SJCRH30 (cell line): ENCODE data around the gene GHRL. TPM values are rescaled to one million over a fixed set of nuclear protein-coding genes. Genes with fewer than 3 reads are reported as not detected.
A peak's percentile ranks its signal among the peaks of the same experiment; 100 is the strongest.

Source experiments
- DNase-seq, 2 experiments: peaks; one replicate each; pipeline ENCODE4 v3.0.0-alpha.2; 2015 to 2020
- H3K27ac ChIP-seq: fragments of 250-450 bp; sonication (Bioruptor Pico); 2 replicates; pipeline ENCODE4 v1.5.1; 2020; ENCODE audit warnings: mild to moderate bottlenecking, moderate library complexity
- H3K27me3 ChIP-seq: fragments of 250-450 bp; sonication (Bioruptor Pico); 2 replicates; pipeline ENCODE4 v1.5.1; 2020; ENCODE audit warnings: mild to moderate bottlenecking, moderate library complexity
- H3K36me3 ChIP-seq: fragments of 250-450 bp; sonication (Bioruptor Pico); 2 replicates; pipeline ENCODE4 v1.5.1; 2020; ENCODE audit warnings: mild to moderate bottlenecking, moderate library complexity
- H3K4me1 ChIP-seq: fragments of 250-450 bp; sonication (Bioruptor Pico); 2 replicates; pipeline ENCODE4 v1.5.1; 2020; ENCODE audit warnings: mild to moderate bottlenecking, moderate library complexity
- H3K4me3 ChIP-seq: fragments of 250-450 bp; sonication (Bioruptor Pico); 2 replicates; pipeline ENCODE4 v1.5.1; 2020; ENCODE audit warnings: mild to moderate bottlenecking, moderate library complexity
- H3K9me3 ChIP-seq: fragments of 250-450 bp; sonication (Bioruptor Pico); replicated peaks from 2 replicates; pipeline ENCODE4 v1.5.1; 2020; ENCODE audit warnings: mild to moderate bottlenecking, moderate library complexity
- total RNA-seq: library from RNA; depleted of rRNA; stranded (reverse); fragments of >200 nt; shearing (Covaris generic); gene quantifications from 2 replicates; pipeline ENCODE4 v1.2.3, GENCODE V29; 2014

GHRL gene
- total RNA-seq, 1 experiment from 2014 or later: not detected

GRCh38 chr3:10260211-10260701 lies 32.5 kb downstream of the GHRL start:
- no peaks in the 10 kb centered on the region for H3K27me3 ChIP-seq

DNA sequence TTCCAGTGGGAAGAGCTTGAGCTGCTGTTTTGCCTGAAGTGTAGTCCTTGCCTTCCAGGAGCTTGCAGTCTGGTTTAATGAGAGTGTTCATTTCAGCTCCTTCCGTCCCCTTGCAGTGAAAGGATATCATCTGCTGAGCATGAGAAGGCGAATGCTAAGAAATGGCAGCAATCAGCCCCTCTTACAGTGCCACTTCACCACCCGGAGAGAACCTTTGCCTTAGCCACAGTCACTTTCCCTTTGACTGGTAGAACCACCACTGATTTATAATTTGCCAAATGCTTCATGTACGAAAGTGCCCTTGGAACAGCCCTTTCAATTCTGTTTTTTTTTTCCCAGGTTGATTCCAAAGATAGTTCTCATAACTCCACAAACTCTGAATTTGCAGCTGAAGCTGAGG lies 32.9 kb downstream of the GHRL start:
- no peak overlapping the region for H3K4me3 ChIP-seq
- no peaks in the 10 kb centered on the region for H3K4me1 ChIP-seq
- H3K9me3 ChIP-seq: no peaks in the 10 kb centered on the region
- H3K27ac ChIP-seq: no peak overlapping the region
- H3K36me3 ChIP-seq: peaks cover 26% of the 10 kb centered on the region
- no peaks in the 10 kb centered on the region for H3K27me3 ChIP-seq
- DNase-seq: no peak

More at GRCh38 chr3:10260211-10260701, 32.5 kb downstream of the GHRL start:
- Histone ChIP-seq H3K4me1 (no peaks in the 10 kb centered on the region), H3K9me3 (no peaks in the 10 kb centered on the region), H3K27ac (no peak overlapping the region), H3K4me3 (no peak overlapping the region), H3K36me3 (peaks cover 24% of the 10 kb centered on the region)
- no peak for DNase-seq

DNA sequence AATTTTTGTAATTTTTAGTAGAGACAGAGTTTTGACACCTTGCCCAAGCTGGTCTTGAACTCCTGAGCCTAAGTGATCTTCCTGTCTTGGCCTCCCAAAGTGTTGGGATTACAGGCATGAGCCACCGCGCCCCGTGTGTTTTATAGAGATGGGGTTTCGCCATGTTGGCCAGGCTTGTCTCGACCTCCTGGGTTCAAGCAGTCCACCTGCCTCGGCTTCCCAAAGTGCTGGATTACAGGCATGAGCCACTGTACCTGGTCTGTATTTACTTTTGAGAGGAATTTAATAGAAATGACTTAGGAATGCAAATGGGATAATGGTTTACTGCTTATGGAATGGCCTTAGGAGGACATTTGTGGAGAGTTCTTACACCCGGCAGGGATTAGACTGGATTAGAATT lies 33.7 kb downstream of the GHRL start:
- Histone ChIP-seq H3K4me1 (no peaks in the 10 kb centered on the region), H3K4me3 (no peak overlapping the region), H3K9me3 (no peaks in the 10 kb centered on the region), H3K36me3 (peaks cover 22% of the 10 kb centered on the region), H3K27ac (no peak overlapping the region), H3K27me3 (no peaks in the 10 kb centered on the region)
- DNase-seq: no peak

DNA sequence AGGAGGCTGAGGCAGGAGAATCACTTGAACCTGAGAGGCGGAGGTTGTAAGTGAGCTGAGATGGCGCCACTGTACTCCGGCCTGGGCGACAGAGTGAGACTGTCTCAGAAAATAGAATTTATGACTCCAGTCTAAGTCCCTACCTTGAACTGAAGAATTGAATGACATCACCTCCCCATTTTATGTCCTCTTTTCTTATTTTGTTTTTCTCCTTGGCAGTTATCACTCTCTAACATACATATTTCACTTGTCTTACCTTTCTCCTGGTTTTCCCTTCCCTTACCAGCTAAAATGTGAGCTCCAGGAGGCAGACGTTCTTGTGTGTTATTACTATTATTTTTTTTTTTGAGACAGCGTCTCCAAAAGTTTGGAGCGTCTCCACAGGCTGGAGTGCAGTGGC lies 36.9 kb downstream of the GHRL start:
- no peak for DNase-seq
- H3K27ac ChIP-seq: no peak overlapping the region
- H3K4me3 ChIP-seq: no peak overlapping the region
- no peaks in the 10 kb centered on the region for H3K9me3 ChIP-seq
- no peaks in the 10 kb centered on the region for H3K4me1 ChIP-seq
- peaks cover 16% of the 10 kb centered on the region for H3K36me3 ChIP-seq
- H3K27me3 ChIP-seq: no peaks in the 10 kb centered on the region

DNA sequence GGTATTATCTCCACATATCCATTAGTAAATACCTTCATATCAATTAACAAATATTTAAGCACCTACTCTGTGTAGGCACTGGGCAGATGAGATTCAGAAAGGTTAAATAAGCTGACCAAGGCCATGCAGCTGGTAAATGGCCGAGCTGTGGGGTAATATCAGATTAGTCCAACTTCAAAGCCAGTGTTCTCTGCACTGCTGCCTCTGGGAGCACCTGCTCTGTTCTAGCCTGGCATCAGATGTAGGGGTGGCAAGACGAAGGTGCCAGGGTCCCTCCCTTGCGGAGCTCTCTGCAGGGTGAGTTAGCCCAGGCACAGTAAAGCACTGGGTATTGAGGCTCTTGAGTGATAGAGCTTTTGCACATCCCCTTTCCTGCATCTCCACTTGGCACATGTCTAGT lies 39.0 kb downstream of the GHRL start:
- no peak for DNase-seq
- Histone ChIP-seq H3K36me3 (peaks cover 16% of the 10 kb centered on the region), H3K27ac (no peak overlapping the region), H3K4me1 (no peaks in the 10 kb centered on the region), H3K27me3 (no peaks in the 10 kb centered on the region), H3K9me3 (no peaks in the 10 kb centered on the region), H3K4me3 (no peak overlapping the region)

DNA sequence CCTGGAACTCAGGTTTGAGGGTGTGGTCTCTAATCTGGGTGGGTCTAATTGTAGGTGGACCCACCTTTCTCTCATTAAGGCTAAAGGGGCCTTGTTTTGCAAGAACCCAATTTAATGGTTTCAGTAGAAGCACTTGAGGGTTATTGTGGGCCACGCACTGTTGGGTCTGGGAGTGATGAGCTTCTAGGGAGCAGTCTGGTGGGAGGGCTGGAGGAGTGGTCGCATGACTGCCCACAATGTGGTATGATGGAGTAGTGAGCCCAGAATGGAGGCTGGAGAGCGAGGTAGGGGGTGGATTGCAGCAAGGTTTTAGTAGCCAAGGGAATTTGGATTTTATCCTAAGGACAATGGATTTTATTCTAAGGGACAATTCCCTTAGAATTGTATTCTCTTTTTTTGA lies 41.7 kb downstream of the GHRL start:
- H3K4me1 ChIP-seq: no peaks in the 10 kb centered on the region
- DNase-seq: no peak
- no peaks in the 10 kb centered on the region for H3K9me3 ChIP-seq
- H3K27ac ChIP-seq: no peak overlapping the region
- H3K27me3 ChIP-seq: no peaks in the 10 kb centered on the region
- H3K4me3 ChIP-seq: no peak overlapping the region
- peaks cover 16% of the 10 kb centered on the region for H3K36me3 ChIP-seq

GRCh38 chr3:10249833-10250232 lies 42.9 kb downstream of the GHRL start:
- DNase-seq: no peak
- peaks cover 12% of the 10 kb centered on the region for H3K36me3 ChIP-seq
- H3K27ac ChIP-seq: no peak overlapping the region; the same call in 1 of the 2 replicates
- H3K27me3 ChIP-seq: no peaks in the 10 kb centered on the region
- H3K9me3 ChIP-seq: peaks cover 8% of the 10 kb centered on the region
- no peaks in the 10 kb centered on the region for H3K4me1 ChIP-seq
- peak overlapping the region; percentile 75 for H3K4me3 ChIP-seq

GRCh38 chr3:10248984-10249748 lies 43.6 kb downstream of the GHRL start:
- no peaks in the 10 kb centered on the region for H3K4me1 ChIP-seq
- peaks cover 14% of the 10 kb centered on the region for H3K9me3 ChIP-seq
- H3K4me3 ChIP-seq: peak overlapping the region; percentile 75
- H3K36me3 ChIP-seq: peaks cover 12% of the 10 kb centered on the region
- peak overlapping the region; percentile 64 for H3K27ac ChIP-seq
- DNase-seq: peak; percentile 32 to 43
- no peaks in the 10 kb centered on the region for H3K27me3 ChIP-seq

- peaks cover 15% of the 10 kb centered on the region for H3K9me3 ChIP-seq
- peak within 1 kb of the TSS; percentile 75 for H3K4me3 ChIP-seq
- peak; percentile 96 to 97 for DNase-seq
- no peaks in the 10 kb centered on the region for H3K27me3 ChIP-seq
- H3K27ac ChIP-seq: peak within 1 kb of the TSS; percentile 64
- peaks cover 7% of the 10 kb centered on the region for H3K36me3 ChIP-seq
- no peaks in the 10 kb centered on the region for H3K4me1 ChIP-seq
These were observed 44.4 kb downstream of the GHRL start, which contains the start of gene TATDN2 for GRCh38 chr3:10248184-10248983. Gene TATDN2 (plus strand): TSS chr3:10248459. CDS start chr3:10249201, 742 bp downstream.

- Histone ChIP-seq H3K36me3 (peaks cover 5% of the 10 kb centered on the region; the same call in 1 of the 2 replicates), H3K4me1 (no peaks in the 10 kb centered on the region; the same call in 1 of the 2 replicates), H3K27ac (no peak overlapping the region), H3K4me3 (peak overlapping the region; percentile 75), H3K27me3 (no peaks in the 10 kb centered on the region), H3K9me3 (peaks cover 15% of the 10 kb centered on the region)
- DNase-seq: no peak
These were observed 45.0 kb downstream of the GHRL start for GRCh38 chr3:10247679-10248183.

DNA sequence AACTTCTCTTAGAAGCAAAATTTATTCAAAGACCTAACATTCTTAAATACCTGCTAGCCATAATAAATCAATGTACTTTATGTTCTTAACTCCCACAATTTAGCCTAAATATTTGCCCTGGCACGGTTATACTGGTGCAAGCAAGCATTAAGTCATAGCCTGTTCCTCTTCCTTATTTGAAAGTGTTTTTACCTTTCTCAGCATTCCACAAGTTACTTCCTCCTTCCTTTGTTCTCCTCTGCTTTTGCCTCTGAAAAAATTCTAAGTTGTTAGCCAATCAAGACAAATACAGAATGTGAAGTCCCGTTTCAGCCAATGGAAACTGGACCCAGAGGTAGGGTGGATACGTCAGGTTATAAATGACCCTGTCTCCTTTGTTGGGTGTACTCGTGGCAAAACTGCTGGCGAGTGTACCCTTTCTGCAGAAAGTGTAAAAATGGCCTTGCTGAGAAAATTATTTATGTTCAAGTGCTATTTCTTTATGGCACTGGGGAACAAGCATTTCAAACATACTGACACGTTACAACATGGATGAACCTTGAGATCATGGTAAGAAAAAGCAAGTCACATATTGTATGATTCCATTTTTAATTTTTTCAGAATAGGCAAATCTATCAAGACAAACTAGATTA lies 47.5 kb downstream of the GHRL start:
- H3K9me3 ChIP-seq: peaks cover 15% of the 10 kb centered on the region

DNA sequence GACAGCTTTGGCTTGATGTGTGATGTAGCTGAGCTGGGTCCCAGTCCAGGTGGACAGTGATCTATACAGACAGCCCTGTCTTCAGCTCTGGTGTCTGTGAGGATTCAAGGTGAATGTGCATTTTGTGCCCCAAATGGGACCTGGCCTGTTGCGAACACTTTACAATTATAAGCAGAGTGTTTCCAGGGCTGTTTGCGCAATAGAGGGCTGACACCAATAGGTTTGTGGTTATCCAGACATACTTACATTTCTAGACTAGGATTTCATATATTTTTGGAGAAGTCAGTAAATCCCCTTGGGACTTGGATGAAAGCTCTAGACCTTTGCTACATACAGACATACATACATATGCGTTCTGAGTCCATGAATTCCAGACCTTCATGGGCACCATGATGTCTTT lies 48.7 kb downstream of the GHRL start:
- Histone ChIP-seq H3K4me1 (peaks cover 4% of the 10 kb centered on the region), H3K4me3 (no peak overlapping the region), H3K9me3 (peaks cover 15% of the 10 kb centered on the region), H3K36me3 (no peaks in the 10 kb centered on the region), H3K27ac (no peak overlapping the region), H3K27me3 (no peaks in the 10 kb centered on the region)
- DNase-seq: no peak

More for the DNA sequence above, 47.5 kb downstream of the GHRL start:
- no peaks in the 10 kb centered on the region for H3K27me3 ChIP-seq
- H3K27ac ChIP-seq: no peak overlapping the region
- H3K36me3 ChIP-seq: no peaks in the 10 kb centered on the region
- DNase-seq: no peak
- peaks cover 4% of the 10 kb centered on the region for H3K4me1 ChIP-seq
- H3K4me3 ChIP-seq: no peak overlapping the region

GRCh38 chr3:10242182-10243065 lies 50.3 kb downstream of the GHRL start:
- no peak overlapping the region for H3K27ac ChIP-seq
- H3K4me3 ChIP-seq: no peak overlapping the region
- 0 out of 2 replicates have a peak, but pooled peaks cover 3% of the 10 kb centered on the region for H3K36me3 ChIP-seq
- H3K4me1 ChIP-seq: peaks cover 4% of the 10 kb centered on the region
- peaks cover 15% of the 10 kb centered on the region for H3K9me3 ChIP-seq
- H3K27me3 ChIP-seq: no peaks in the 10 kb centered on the region
- DNase-seq: peak; percentile 34 to 59

- H3K4me3 ChIP-seq: no peak overlapping the region
- H3K9me3 ChIP-seq: peaks cover 15% of the 10 kb centered on the region
- H3K36me3 ChIP-seq: 0 out of 2 replicates have a peak, but pooled peaks cover 3% of the 10 kb centered on the region
- H3K4me1 ChIP-seq: peaks cover 4% of the 10 kb centered on the region
- H3K27me3 ChIP-seq: no peaks in the 10 kb centered on the region
- H3K27ac ChIP-seq: no peak overlapping the region
- DNase-seq: no peak
These were observed 51.9 kb downstream of the GHRL start for GRCh38 chr3:10240799-10241198.
